CD4-positive, alpha-beta T cell treated with Interleukin-15 for 4 hours (primary cell): ENCODE measurements around the gene AKNA.

Experiments
- DNase-seq: peaks from one replicate; pipeline ENCODE4 v3.0.0-alpha.2; 2020; ENCODE audit warnings: low spot score

The AKNA gene

GRCh38 chr9:114396558-114397218 lies 8.9 kb upstream of the AKNA start:
- no peak for DNase-seq

- DNase-seq = no peak
Observed at GRCh38 chr9:114395768-114396167, 8.0 kb upstream of the AKNA start.

GRCh38 chr9:114395334-114395617 lies 7.5 kb upstream of the AKNA start:
- DNase-seq = no peak

GRCh38 chr9:114394523-114395333 lies 6.9 kb upstream of the AKNA start:
- no peak for DNase-seq

GRCh38 chr9:114392749-114393112 lies 4.9 kb upstream of the AKNA start:
- DNase-seq = no peak

GRCh38 chr9:114390952-114391351 lies 3.2 kb upstream of the AKNA start:
- no peak for DNase-seq

- DNase-seq = no peak
Observed at GRCh38 chr9:114389612-114390368, 2.0 kb upstream of the AKNA start.

GRCh38 chr9:114388764-114389375 lies 1.1 kb upstream of the AKNA start:
- DNase-seq = no peak

- no peak for DNase-seq
Observed at GRCh38 chr9:114388357-114388682, 538 bp upstream of the AKNA start.

GRCh38 chr9:114386886-114387679 lies 699 bp downstream of the AKNA start:
- DNase-seq = no peak

GRCh38 chr9:114386361-114386885 lies 1.4 kb downstream of the AKNA start:
- no peak for DNase-seq

- DNase-seq = peak; percentile 92
Observed at GRCh38 chr9:114385397-114386181, 2.2 kb downstream of the AKNA start.

GRCh38 chr9:114384836-114385396 lies 2.9 kb downstream of the AKNA start:
- no peak for DNase-seq

- DNase-seq = no peak
Observed at GRCh38 chr9:114384341-114384740, 3.4 kb downstream of the AKNA start.

GRCh38 chr9:114383521-114384231 lies 4.1 kb downstream of the AKNA start:
- no peak for DNase-seq

- peak; percentile 81 for DNase-seq
Observed at GRCh38 chr9:114382699-114383520, 4.9 kb downstream of the AKNA start.

GRCh38 chr9:114378883-114379282 lies 8.9 kb downstream of the AKNA start:
- no peak for DNase-seq

GRCh38 chr9:114378016-114378415 lies 9.8 kb downstream of the AKNA start:
- DNase-seq = no peak
